ENCODE results near the gene USP10. TPM values are rescaled to one million over a fixed set of nuclear protein-coding genes. Genes with fewer than 3 reads are reported as not detected.

USP10 gene
- total and polyA plus RNA-seq, 2 donors (not counting 1 experiment from before 2014, with no cell fraction given) = 48.6 to 59.1 TPM

GRCh38 chr16:84657229-84657837, 42.5 kb upstream of the USP10 start:
- no peak overlapping the region for H3K4me2 ChIP-seq (ENCODE audit: extremely low read depth, insufficient read depth, low read length)
- H3K36me3 ChIP-seq (ENCODE audit: control insufficient read depth, insufficient read depth, low read length) = peaks cover 38% of the 10 kb centered on the region
- no peak overlapping the region for H3K4me3 ChIP-seq (replicated peaks in 1 of 4; ENCODE audit: control extremely low read depth in 1 of 4, insufficient read depth in 1 of 4, low read depth in 3 of 4, low read length in 4 of 4)
- H3K27ac ChIP-seq (ENCODE audit: insufficient read depth, low read length) = no peak overlapping the region
- H3K9me3 ChIP-seq (ENCODE audit: control insufficient read depth, insufficient read depth, low read depth, low read length) = no peaks in the 10 kb centered on the region
- H3K79me2 ChIP-seq (ENCODE audit: control insufficient read depth, insufficient read depth, low read length) = peaks cover 4% of the 10 kb centered on the region
- no peaks in the 10 kb centered on the region for H4K20me1 ChIP-seq (ENCODE audit: control insufficient read depth, extremely low read depth, insufficient read depth, low read length)
- H3K4me1 ChIP-seq (ENCODE audit: control insufficient read depth, extremely low read depth, insufficient read depth, low read length) = no peaks in the 10 kb centered on the region
- TF ChIP-seq EZH2 (IDR thresholded peaks at IDR 0.05; ENCODE audit: low read length, missing control alignments) (no peak), CTCF (conservative IDR thresholded peaks at IDR 0.05 in 1 of 2, IDR thresholded peaks at IDR 0.05 in 1 of 2; ENCODE audit: low read depth in 1 of 2, low read length in 2 of 2) (no peak)
- H2AFZ ChIP-seq (ENCODE audit: low read length) = no peak overlapping the region
- no peak overlapping the region for H3K9ac ChIP-seq (ENCODE audit: insufficient read depth, low read length)
- H3K27me3 ChIP-seq (ENCODE audit: control insufficient read depth, insufficient read depth, low read length) = no peaks in the 10 kb centered on the region
- DNase-seq (ENCODE audit: low read depth in 2 of 2) = no peak

DNA sequence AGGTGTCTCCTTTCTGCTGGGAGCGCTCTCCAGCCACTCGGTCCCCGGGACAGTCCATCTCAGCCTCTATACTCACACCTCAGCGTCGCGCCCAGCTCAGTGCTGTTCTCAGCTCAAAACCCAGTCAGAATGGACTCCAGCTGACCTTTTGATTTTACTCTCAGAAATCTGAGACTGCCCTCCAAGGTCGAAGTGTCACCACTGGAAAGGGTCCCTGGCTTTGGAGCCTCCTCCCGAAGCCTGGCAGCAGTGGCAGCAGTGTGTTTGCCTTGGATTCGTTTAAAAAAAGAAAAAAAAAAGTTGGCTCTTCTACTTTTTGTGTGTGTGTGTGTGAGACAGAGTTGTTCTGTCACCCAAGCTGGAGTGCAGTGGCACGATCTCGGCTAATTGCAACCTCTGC, 41.1 kb upstream of the USP10 start:
- H3K27ac ChIP-seq (ENCODE audit: insufficient read depth, low read length) = no peak overlapping the region
- TF ChIP-seq CTCF (conservative IDR thresholded peaks at IDR 0.05 in 1 of 2, IDR thresholded peaks at IDR 0.05 in 1 of 2; ENCODE audit: low read depth in 1 of 2, low read length in 2 of 2) (no peak), EZH2 (IDR thresholded peaks at IDR 0.05; ENCODE audit: low read length, missing control alignments) (no peak)
- H3K9ac ChIP-seq (ENCODE audit: insufficient read depth, low read length) = no peak overlapping the region
- no peaks in the 10 kb centered on the region for H3K4me1 ChIP-seq (ENCODE audit: control insufficient read depth, extremely low read depth, insufficient read depth, low read length)
- H3K79me2 ChIP-seq (ENCODE audit: control insufficient read depth, insufficient read depth, low read length) = no peaks in the 10 kb centered on the region
- H4K20me1 ChIP-seq (ENCODE audit: control insufficient read depth, extremely low read depth, insufficient read depth, low read length) = no peaks in the 10 kb centered on the region
- H3K4me3 ChIP-seq (replicated peaks in 1 of 4; ENCODE audit: control extremely low read depth in 1 of 4, insufficient read depth in 1 of 4, low read depth in 3 of 4, low read length in 4 of 4) = no peak overlapping the region
- no peak overlapping the region for H2AFZ ChIP-seq (ENCODE audit: low read length)
- H3K36me3 ChIP-seq (ENCODE audit: control insufficient read depth, insufficient read depth, low read length) = peaks cover 36% of the 10 kb centered on the region
- H3K9me3 ChIP-seq (ENCODE audit: control insufficient read depth, insufficient read depth, low read depth, low read length) = no peaks in the 10 kb centered on the region
- H3K27me3 ChIP-seq (ENCODE audit: control insufficient read depth, insufficient read depth, low read length) = no peaks in the 10 kb centered on the region
- H3K4me2 ChIP-seq (ENCODE audit: extremely low read depth, insufficient read depth, low read length) = no peak overlapping the region
- no peak for DNase-seq (ENCODE audit: low read depth in 2 of 2)

- Histone ChIP-seq H3K36me3 (ENCODE audit: control insufficient read depth, insufficient read depth, low read length) (peaks cover 40% of the 10 kb centered on the region), H4K20me1 (ENCODE audit: control insufficient read depth, extremely low read depth, insufficient read depth, low read length) (no peaks in the 10 kb centered on the region), H3K9me3 (ENCODE audit: control insufficient read depth, insufficient read depth, low read depth, low read length) (no peaks in the 10 kb centered on the region), H3K27me3 (ENCODE audit: control insufficient read depth, insufficient read depth, low read length) (no peaks in the 10 kb centered on the region), H3K79me2 (ENCODE audit: control insufficient read depth, insufficient read depth, low read length) (no peaks in the 10 kb centered on the region), H3K27ac (ENCODE audit: insufficient read depth, low read length) (no peak overlapping the region), H3K9ac (ENCODE audit: insufficient read depth, low read length) (no peak overlapping the region), H2AFZ (ENCODE audit: low read length) (no peak overlapping the region), H3K4me3 (replicated peaks in 1 of 4; ENCODE audit: control extremely low read depth in 1 of 4, insufficient read depth in 1 of 4, low read depth in 3 of 4, low read length in 4 of 4) (no peak overlapping the region), H3K4me2 (ENCODE audit: extremely low read depth, insufficient read depth, low read length) (no peak overlapping the region), H3K4me1 (ENCODE audit: control insufficient read depth, extremely low read depth, insufficient read depth, low read length) (no peaks in the 10 kb centered on the region)
- no peak for DNase-seq (ENCODE audit: low read depth in 2 of 2)
- no peak for TF ChIP-seq EZH2 (IDR thresholded peaks at IDR 0.05; ENCODE audit: low read length, missing control alignments)
- no peak for TF ChIP-seq CTCF (conservative IDR thresholded peaks at IDR 0.05 in 1 of 2, IDR thresholded peaks at IDR 0.05 in 1 of 2; ENCODE audit: low read depth in 1 of 2, low read length in 2 of 2)
Observed at GRCh38 chr16:84659656-84660300, 40.0 kb upstream of the USP10 start.
